ENCODE results near the gene RAD23B. TPM values are rescaled to one million over a fixed set of nuclear protein-coding genes. Genes with fewer than 3 reads are reported as not detected.

RAD23B gene
- total and polyA plus RNA-seq, 2 of the 13 experiments (the other 11 are each of a cell fraction or from before 2014, with no cell fraction given) = 133 to 156 TPM

DNA sequence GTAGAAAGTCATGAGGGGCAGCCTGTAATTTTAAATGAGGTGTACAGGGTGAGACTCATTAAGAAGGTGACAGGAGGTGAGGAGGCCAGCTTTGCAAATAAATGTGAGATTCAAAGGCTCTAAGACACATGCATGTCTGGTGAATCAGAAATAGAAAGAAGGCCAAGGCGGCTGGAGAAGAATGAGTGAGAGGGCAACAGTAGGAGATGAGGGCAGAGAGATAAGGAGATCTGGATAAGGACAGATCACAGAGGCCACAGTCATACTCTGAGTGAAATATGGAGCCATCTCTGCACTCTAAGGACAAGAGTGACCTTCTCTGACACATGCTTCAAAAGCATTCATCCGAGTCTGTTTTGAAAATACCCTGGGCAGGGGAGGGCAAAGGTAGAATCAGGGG lies 90.7 kb downstream of the RAD23B start (continued):
- TF ChIP-seq ZHX2 (IDR thresholded peaks at IDR 0.05; ENCODE audit: low read depth) (no peak), ZHX2 (CRISPR knock-in tag; IDR thresholded peaks at IDR 0.05; ENCODE audit: borderline replicate concordance) (no peak), EHMT2 (IDR thresholded peaks at IDR 0.05; ENCODE audit: borderline replicate concordance, low read depth, low read length) (no peak), KLF15 (CRISPR knock-in tag; IDR thresholded peaks at IDR 0.05; ENCODE audit: borderline replicate concordance) (no peak), NFKB2 (CRISPR knock-in tag; IDR thresholded peaks at IDR 0.05; ENCODE audit: borderline replicate concordance) (no peak), MYNN (CRISPR knock-in tag; IDR thresholded peaks at IDR 0.05; ENCODE audit: low read depth) (no peak), ZMAT3 (CRISPR knock-in tag; conservative IDR thresholded peaks at IDR 0.05) (no peak)

GRCh38 chr9:107375001-107375400 lies 91.9 kb downstream of the RAD23B start:
- CTCF ChIA-PET (ENCODE audit: low intra/inter-chr PET ratio, low total read pairs) = no interaction called here
- no peaks in the 10 kb centered on the region for H3K4me1 ChIP-seq (ENCODE audit: insufficient read depth, low read length)
- DNase-seq (ENCODE audit: low spot score) (no peak), ATAC-seq (no peak), FAIRE-seq (no peak)
- H3K4me3 ChIP-seq (replicated peaks in 1 of 3; ENCODE audit: insufficient read depth in 1 of 3, low read depth in 2 of 3, low read length in 3 of 3) = no peak overlapping the region
- no peak overlapping the region for H3K9ac ChIP-seq (ENCODE audit: insufficient read depth, low read depth, low read length)
- H4K20me1 ChIP-seq (ENCODE audit: insufficient read depth, low read length) = no peaks in the 10 kb centered on the region
- no peak for TF ChIP-seq HMG20B (CRISPR knock-in tag; conservative IDR thresholded peaks at IDR 0.05)
- no peaks in the 10 kb centered on the region for H3K9me3 ChIP-seq (ENCODE audit: low read length)
- POLR2A ChIA-PET = no interaction called here
- no peaks in the 10 kb centered on the region for H3K36me3 ChIP-seq (replicated peaks in 1 of 2; ENCODE audit: control insufficient read depth in 1 of 2, insufficient read depth in 2 of 2, low read length in 2 of 2)
- no peak overlapping the region for H2AFZ ChIP-seq (ENCODE audit: low read length)
- WGBS (ENCODE audit: low lambda C conversion rate) = 24% methylated on average over 3 of the region's 3 CpGs
- no peak overlapping the region for H3K27ac ChIP-seq (ENCODE audit: extremely low read length, insufficient read depth, low read length)
- in situ Hi-C loops (cut with HindIII; ENCODE audit: extremely low pct_ligation_motif_present, low pct_unique_long_range_greater_than_20kb) = no loop called here
- BruUV-seq (replicated peaks) = no TSS peak
- intact Hi-C loops (cut with micrococcal nuclease; ENCODE audit: unreplicated experiment) = no loop called here
- H3K4me2 ChIP-seq (ENCODE audit: low read depth, low read length) = no peak overlapping the region
- H3K27me3 ChIP-seq (ENCODE audit: control insufficient read depth in 1 of 2, insufficient read depth in 2 of 2, low read length in 2 of 2) = no peaks in the 10 kb centered on the region
- H3K79me2 ChIP-seq (ENCODE audit: insufficient read depth, low read length) = no peaks in the 10 kb centered on the region

Data from HepG2 (cell line).